ENCODE data around the gene GP5. TPM values are rescaled to one million over a fixed set of nuclear protein-coding genes. Genes with fewer than 3 reads are reported as not detected.

The GP5 gene
- total RNA-seq, 2 experiments from 2014 or later: 0.28 to 0.53 TPM

GRCh38 chr3:194382196-194382891, 16.7 kb downstream of the GP5 start:
- ATAC-seq: no peak
- Mint-ChIP-seq H3K36me3 (no peaks in the 10 kb centered on the region), H3K4me3 (no peak overlapping the region), H3K4me1 (no peaks in the 10 kb centered on the region), H3K27ac (no peak overlapping the region), H3K9me3 (ENCODE audit: low read depth) (no peaks in the 10 kb centered on the region), H3K27me3 (peaks cover 5% of the 10 kb centered on the region)
- CTCF ChIA-PET: interaction anchor here (1.1 kb wide), 1 partner anchor 40 kb away, joined by 3 read pairs; no protein-coding TSS in a partner anchor
- DNase-seq: no peak

GRCh38 chr3:194381460-194381875, 17.6 kb downstream of the GP5 start:
- DNase-seq: no peak
- no peak overlapping the region for H3K27ac Mint-ChIP-seq
- H3K4me3 Mint-ChIP-seq: no peak overlapping the region
- no peak for ATAC-seq
- no peaks in the 10 kb centered on the region for H3K9me3 Mint-ChIP-seq (ENCODE audit: low read depth)
- CTCF ChIA-PET: interaction anchor here (1.1 kb wide), 1 partner anchor 16 kb away, joined by 4 read pairs; no protein-coding TSS in a partner anchor
- H3K4me1 Mint-ChIP-seq: no peaks in the 10 kb centered on the region
- peaks cover 8% of the 10 kb centered on the region for H3K27me3 Mint-ChIP-seq
- H3K36me3 Mint-ChIP-seq: no peaks in the 10 kb centered on the region

GRCh38 chr3:194380326-194380725, 18.7 kb downstream of the GP5 start:
- ATAC-seq (no peak), DNase-seq (no peak)
- Mint-ChIP-seq H3K4me3 (no peak overlapping the region), H3K9me3 (ENCODE audit: low read depth) (no peaks in the 10 kb centered on the region), H3K36me3 (no peaks in the 10 kb centered on the region), H3K4me1 (no peaks in the 10 kb centered on the region), H3K27ac (no peak overlapping the region), H3K27me3 (peaks cover 11% of the 10 kb centered on the region)
- CTCF ChIA-PET: no interaction called here

GRCh38 chr3:194379651-194380050, 19.4 kb downstream of the GP5 start:
- ATAC-seq (no peak), DNase-seq (no peak)
- Mint-ChIP-seq H3K4me1 (no peaks in the 10 kb centered on the region), H3K27ac (no peak overlapping the region), H3K4me3 (no peak overlapping the region), H3K9me3 (ENCODE audit: low read depth) (no peaks in the 10 kb centered on the region), H3K27me3 (peaks cover 16% of the 10 kb centered on the region), H3K36me3 (no peaks in the 10 kb centered on the region)
- CTCF ChIA-PET: interaction anchor here (2.1 kb wide), 1 partner anchor 64 kb away, joined by 5 read pairs; no protein-coding TSS in a partner anchor

- DNase-seq (no peak), ATAC-seq (no peak)
- CTCF ChIA-PET: interaction anchor here (2.1 kb wide), 1 partner anchor 63 kb away, joined by 5 read pairs; no protein-coding TSS in a partner anchor
- H3K4me3 Mint-ChIP-seq: no peak overlapping the region
- no peaks in the 10 kb centered on the region for H3K9me3 Mint-ChIP-seq (ENCODE audit: low read depth)
- H3K27me3 Mint-ChIP-seq: peaks cover 18% of the 10 kb centered on the region
- no peak overlapping the region for H3K27ac Mint-ChIP-seq
- H3K4me1 Mint-ChIP-seq: no peaks in the 10 kb centered on the region
- H3K36me3 Mint-ChIP-seq: no peaks in the 10 kb centered on the region
Observed at GRCh38 chr3:194379231-194379630, 19.8 kb downstream of the GP5 start.

GRCh38 chr3:194377708-194378107, 21.4 kb downstream of the GP5 start:
- Mint-ChIP-seq H3K4me3 (no peak overlapping the region), H3K9me3 (ENCODE audit: low read depth) (no peaks in the 10 kb centered on the region), H3K4me1 (no peaks in the 10 kb centered on the region), H3K27ac (no peak overlapping the region), H3K36me3 (no peaks in the 10 kb centered on the region), H3K27me3 (peaks cover 24% of the 10 kb centered on the region)
- CTCF ChIA-PET: interaction anchor here (2.1 kb wide), 1 partner anchor 62 kb away, joined by 5 read pairs; no protein-coding TSS in a partner anchor
- no peak for ATAC-seq
- DNase-seq: no peak

GRCh38 chr3:194376241-194376560, 22.9 kb downstream of the GP5 start:
- no peaks in the 10 kb centered on the region for H3K4me1 Mint-ChIP-seq
- H3K27me3 Mint-ChIP-seq: peaks cover 29% of the 10 kb centered on the region
- DNase-seq (no peak), ATAC-seq (no peak)
- CTCF ChIA-PET: no interaction called here
- no peaks in the 10 kb centered on the region for H3K36me3 Mint-ChIP-seq
- H3K9me3 Mint-ChIP-seq (ENCODE audit: low read depth): no peaks in the 10 kb centered on the region
- H3K4me3 Mint-ChIP-seq: no peak overlapping the region
- no peak overlapping the region for H3K27ac Mint-ChIP-seq

- no peaks in the 10 kb centered on the region for H3K4me1 Mint-ChIP-seq
- CTCF ChIA-PET: no interaction called here
- no peak overlapping the region for H3K4me3 Mint-ChIP-seq
- no peaks in the 10 kb centered on the region for H3K36me3 Mint-ChIP-seq
- H3K27ac Mint-ChIP-seq: no peak overlapping the region
- H3K9me3 Mint-ChIP-seq (ENCODE audit: low read depth): no peaks in the 10 kb centered on the region
- ATAC-seq (no peak), DNase-seq (no peak)
- peaks cover 30% of the 10 kb centered on the region for H3K27me3 Mint-ChIP-seq
Observed at GRCh38 chr3:194375473-194376240, 23.4 kb downstream of the GP5 start.

- H3K4me1 Mint-ChIP-seq: no peaks in the 10 kb centered on the region
- H3K36me3 Mint-ChIP-seq: no peaks in the 10 kb centered on the region
- no peak overlapping the region for H3K27ac Mint-ChIP-seq
- ATAC-seq: no peak
- DNase-seq: no peak
- H3K27me3 Mint-ChIP-seq: peaks cover 35% of the 10 kb centered on the region
- CTCF ChIA-PET: interaction anchor here (0.6 kb wide), 1 partner anchor 1737 kb away, joined by 3 read pairs; no protein-coding TSS in a partner anchor
- no peaks in the 10 kb centered on the region for H3K9me3 Mint-ChIP-seq (ENCODE audit: low read depth)
- no peak overlapping the region for H3K4me3 Mint-ChIP-seq
Observed at GRCh38 chr3:194374935-194375334, 24.1 kb downstream of the GP5 start.

GRCh38 chr3:194373899-194374298, 25.2 kb downstream of the GP5 start:
- H3K27ac Mint-ChIP-seq: no peak overlapping the region
- peaks cover 41% of the 10 kb centered on the region for H3K27me3 Mint-ChIP-seq

GRCh38 chr3:194373028-194373427, 26.0 kb downstream of the GP5 start:
- Mint-ChIP-seq H3K36me3 (no peaks in the 10 kb centered on the region), H3K27ac (no peak overlapping the region), H3K27me3 (peaks cover 50% of the 10 kb centered on the region), H3K9me3 (ENCODE audit: low read depth) (no peaks in the 10 kb centered on the region), H3K4me1 (no peaks in the 10 kb centered on the region), H3K4me3 (no peak overlapping the region)
- CTCF ChIA-PET: interaction anchor here (0.9 kb wide), 1 partner anchor 30 kb away, joined by 3 read pairs; no protein-coding TSS in a partner anchor
- DNase-seq (no peak), ATAC-seq (no peak)

More at GRCh38 chr3:194373899-194374298, 25.2 kb downstream of the GP5 start:
- ATAC-seq (no peak), DNase-seq (no peak)
- CTCF ChIA-PET: interaction anchor here (0.9 kb wide), 1 partner anchor 30 kb away, joined by 3 read pairs; no protein-coding TSS in a partner anchor
- no peaks in the 10 kb centered on the region for H3K4me1 Mint-ChIP-seq
- no peaks in the 10 kb centered on the region for H3K36me3 Mint-ChIP-seq
- no peak overlapping the region for H3K4me3 Mint-ChIP-seq
- no peaks in the 10 kb centered on the region for H3K9me3 Mint-ChIP-seq (ENCODE audit: low read depth)

- H3K9me3 Mint-ChIP-seq (ENCODE audit: low read depth): no peaks in the 10 kb centered on the region
- CTCF ChIA-PET: interaction anchor here (0.5 to 0.9 kb wide), 2 partner anchors 37 to 346 kb away, joined by 3 read pairs; no protein-coding TSS in a partner anchor
- H3K36me3 Mint-ChIP-seq: no peaks in the 10 kb centered on the region
- H3K4me1 Mint-ChIP-seq: no peaks in the 10 kb centered on the region
- H3K4me3 Mint-ChIP-seq: no peak overlapping the region
- peaks cover 57% of the 10 kb centered on the region for H3K27me3 Mint-ChIP-seq
- H3K27ac Mint-ChIP-seq: no peak overlapping the region
- no peak for DNase-seq
- ATAC-seq: no peak
Observed at GRCh38 chr3:194370753-194371152, 28.3 kb downstream of the GP5 start.

- Mint-ChIP-seq H3K27ac (no peak within 1 kb of the TSS), H3K4me3 (no peak within 1 kb of the TSS), H3K27me3 (peaks cover 49% of the 10 kb centered on the region), H3K9me3 (ENCODE audit: low read depth) (no peaks in the 10 kb centered on the region), H3K4me1 (no peaks in the 10 kb centered on the region), H3K36me3 (no peaks in the 10 kb centered on the region)
- CTCF ChIA-PET: interaction anchor here (0.8 kb wide), 1 partner anchor 25 kb away, joined by 3 read pairs; no protein-coding TSS in a partner anchor
- ATAC-seq: peak; percentile 45
- no peak for DNase-seq
Observed at GRCh38 chr3:194369522-194370279, 29.4 kb downstream of the GP5 start, which contains the start of gene LRRC15. Gene LRRC15, minus strand, starts transcription at chr3:194369743. Its CDS starts 8,700 bp downstream, at chr3:194361043.

Measured in activated CD8-positive, alpha-beta memory T cell treated with anti-CD3 and anti-CD28 coated beads, Interleukin-2, amount 10 ng/mL, durations not matched to agents 7 days and 5 days (primary cell).